HepG2 (cell line): ENCODE data around the gene TOX2. TPM values are rescaled to one million over a fixed set of nuclear protein-coding genes. Genes with fewer than 3 reads are reported as not detected.

Experiments
- AHR ChIP-seq: IDR thresholded peaks from 2 replicates; pipeline ENCODE4 v1.6.1; 2018; ENCODE audit warnings: missing genetic modification reagents, missing compliant biosample characterization
- ARHGAP35 ChIP-seq: sonication (generic); formaldehyde crosslinking; IDR thresholded peaks from 2 replicates; pipeline ENCODE4 v1.9.0; 2022; ENCODE audit warnings: mild to moderate bottlenecking, inconsistent platforms, moderate library complexity, missing genetic modification reagents, borderline replicate concordance
- CREB1 ChIP-seq, 2 experiments: fragments of 450-650 bp in 1 of 2; IDR thresholded peaks; 2 replicates each; pipeline ENCODE4 v1.6.1; 2016 to 2017; ENCODE audit warnings: control low read depth in 1 of 2, mild to moderate bottlenecking in 1 of 2, missing compliant biosample characterization in 1 of 2, missing genetic modification characterization in 1 of 2
- GZF1 ChIP-seq: sonication (generic); formaldehyde crosslinking; IDR thresholded peaks from 2 replicates; pipeline ENCODE4 v1.5.1; 2020; ENCODE audit warnings: mild to moderate bottlenecking, missing genetic modification reagents
- HDAC2 ChIP-seq: sonication (generic); formaldehyde crosslinking; IDR thresholded peaks from 2 replicates; pipeline ENCODE4 v1.4.0; 2020; ENCODE audit warnings: missing genetic modification reagents
- HES4 ChIP-seq: sonication (generic); formaldehyde crosslinking; IDR thresholded peaks from 2 replicates; pipeline ENCODE4 v1.9.0; 2021; ENCODE audit warnings: mild to moderate bottlenecking, missing genetic modification reagents, borderline replicate concordance
- KAT8 ChIP-seq: IDR thresholded peaks from 2 replicates; pipeline ENCODE4 v1.6.1; 2016; ENCODE audit warnings: missing genetic modification reagents, missing compliant biosample characterization
- SMAD9 ChIP-seq: sonication (generic); formaldehyde crosslinking; IDR thresholded peaks from 2 replicates; pipeline ENCODE4 v1.5.1; 2020; ENCODE audit warnings: mild to moderate bottlenecking, missing genetic modification reagents
- SRY ChIP-seq: sonication (generic); formaldehyde crosslinking; IDR thresholded peaks from 2 replicates; pipeline ENCODE4 v1.8.0; 2022; ENCODE audit warnings: mild to moderate bottlenecking, missing genetic modification reagents
- SSRP1 ChIP-seq: IDR thresholded peaks from 2 replicates; pipeline ENCODE4 v1.6.1; 2016; ENCODE audit warnings: control low read depth
- TCF12 ChIP-seq, 2 experiments: fragments of 450-650 bp in 1 of 2; sonication (generic) in 1 of 2; formaldehyde crosslinking in 1 of 2; IDR thresholded peaks; 2 replicates each; pipeline versions ENCODE4 v1.6.1 to v1.8.0; 2017 to 2022; ENCODE audit warnings: antibody characterized with exemption in 1 of 2, mild to moderate bottlenecking in 1 of 2, missing genetic modification reagents in 1 of 2, moderate library complexity in 1 of 2
- YY1 ChIP-seq: IDR thresholded peaks from 2 replicates; pipeline ENCODE4 v1.6.1; 2011; ENCODE audit warnings: low read length, low read depth, moderate library complexity, mild to moderate bottlenecking; ENCODE audit not compliant: insufficient read depth, insufficient replicate concordance
- ZMYM2 ChIP-seq: sonication (generic); formaldehyde crosslinking; IDR thresholded peaks from 2 replicates; pipeline ENCODE4 v1.8.0; 2022; ENCODE audit warnings: mild to moderate bottlenecking, missing genetic modification reagents
- ZNF530 ChIP-seq: sonication (generic); formaldehyde crosslinking; IDR thresholded peaks from 2 replicates; pipeline ENCODE4 v1.5.0; 2020; ENCODE audit warnings: low read depth, mild to moderate bottlenecking, missing genetic modification reagents
- ZNF550 ChIP-seq: sonication (generic); formaldehyde crosslinking; IDR thresholded peaks from 2 replicates; pipeline ENCODE4 v1.4.0; 2020; ENCODE audit warnings: mild to moderate bottlenecking, missing genetic modification reagents, borderline replicate concordance
- ZNF605 ChIP-seq: sonication (generic); formaldehyde crosslinking; IDR thresholded peaks from 2 replicates; pipeline ENCODE4 v1.8.0; 2022; ENCODE audit warnings: mild to moderate bottlenecking, missing genetic modification reagents
- ZNF816 ChIP-seq: sonication (generic); formaldehyde crosslinking; IDR thresholded peaks from 2 replicates; pipeline ENCODE4 v1.8.0; 2022; ENCODE audit warnings: missing genetic modification reagents, mild to moderate bottlenecking, borderline replicate concordance
- polyA plus RNA-seq, 8 experiments: library from polyadenylated mRNA; depleted of rRNA in 3 of 8; stranded (reverse) in 7 of 8; unstranded in 1 of 8; fragments of >200 nt; fragmentation: Illumina TruSeq in 4 of 8; extraction: Trizol in 4 of 8; gene quantifications; 2 replicates each; pipeline versions ENCODE4 v1.2.1 to v1.2.3, GENCODE V29; 2011 to 2016; ENCODE audit warnings: low read depth in 4 of 8, missing spikeins in 1 of 8, mixed read lengths in 1 of 8; ENCODE audit not compliant: insufficient read depth in 1 of 8
- total RNA-seq, 5 experiments: library from RNA; depleted of rRNA; stranded (reverse); fragments of >200 nt; fragmentation: Illumina TruSeq; extraction: Trizol; gene quantifications; 2 replicates each; pipeline ENCODE4 v1.2.3, GENCODE V29; 2016; ENCODE audit warnings: low read depth in 1 of 5
- TF ChIP-seq, protein P1 (sequence below): fragments of 450-650 bp; IDR thresholded peaks from 2 replicates; pipeline ENCODE4 v1.6.1; 2017
- TF ChIP-seq, protein P2 (sequence below): sonication (generic); formaldehyde crosslinking; IDR thresholded peaks from 2 replicates; pipeline ENCODE4 v1.8.0; 2022; ENCODE audit warnings: mild to moderate bottlenecking, missing genetic modification reagents, moderate library complexity
- TF ChIP-seq, protein P3 (sequence below): IDR thresholded peaks from 2 replicates; pipeline ENCODE4 v1.6.1; 2016; ENCODE audit warnings: low read depth
- TF ChIP-seq, protein P4 (sequence below): IDR thresholded peaks from 2 replicates; pipeline ENCODE4 v1.6.1; 2016; ENCODE audit warnings: mild to moderate bottlenecking
- TF ChIP-seq, protein P5 (sequence below): sonication (generic); formaldehyde crosslinking; conservative IDR thresholded peaks from 2 replicates; pipeline ENCODE4 v1.4.0; 2020; ENCODE audit warnings: missing genetic modification reagents

Gene TOX2
- total and polyA plus RNA-seq, 2 of the 13 experiments (the other 11 are each of a cell fraction or from before 2014, with no cell fraction given) = not detected

DNA sequence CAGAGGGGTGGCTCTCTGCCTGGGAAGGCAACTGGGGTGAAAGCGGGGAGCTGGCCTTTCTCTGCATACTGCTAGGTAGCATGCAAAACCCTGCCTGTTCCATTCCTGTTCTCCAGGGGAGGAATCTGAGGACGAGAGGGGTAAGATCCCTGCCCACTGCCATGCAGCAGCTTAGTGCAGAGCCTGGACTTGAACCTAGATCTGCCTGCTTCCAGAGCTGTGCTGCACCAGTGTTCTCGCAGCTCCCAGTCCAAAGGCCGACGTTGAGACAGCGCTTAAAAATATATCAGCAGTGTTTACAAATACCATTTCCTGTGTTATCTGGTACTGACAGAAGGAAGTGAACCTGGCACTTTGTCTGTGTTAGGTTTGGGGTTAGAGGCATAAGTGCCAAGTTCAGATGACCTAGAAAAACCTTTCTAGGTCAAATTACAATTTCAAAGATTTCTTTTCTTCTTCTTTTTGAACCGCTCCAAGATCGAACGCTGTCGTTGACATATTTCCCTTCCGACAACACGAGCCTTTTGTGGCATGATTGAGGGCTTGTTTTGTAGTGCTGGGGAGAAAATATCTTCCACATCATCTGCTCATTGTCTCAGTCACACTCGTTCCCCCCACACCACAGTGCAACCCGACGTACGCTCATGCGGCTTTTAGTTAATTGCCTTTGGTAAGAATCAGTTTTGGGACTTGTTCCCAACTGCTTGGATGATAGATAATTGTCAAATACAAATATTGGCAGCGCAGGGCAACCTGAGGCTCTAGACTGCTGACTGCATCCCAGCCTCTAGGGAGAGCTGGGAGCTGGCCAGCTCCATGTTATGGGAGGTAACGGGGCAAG, 44.6 kb downstream of the TOX2 start (continued):
- TF ChIP-seq, protein P1, sequence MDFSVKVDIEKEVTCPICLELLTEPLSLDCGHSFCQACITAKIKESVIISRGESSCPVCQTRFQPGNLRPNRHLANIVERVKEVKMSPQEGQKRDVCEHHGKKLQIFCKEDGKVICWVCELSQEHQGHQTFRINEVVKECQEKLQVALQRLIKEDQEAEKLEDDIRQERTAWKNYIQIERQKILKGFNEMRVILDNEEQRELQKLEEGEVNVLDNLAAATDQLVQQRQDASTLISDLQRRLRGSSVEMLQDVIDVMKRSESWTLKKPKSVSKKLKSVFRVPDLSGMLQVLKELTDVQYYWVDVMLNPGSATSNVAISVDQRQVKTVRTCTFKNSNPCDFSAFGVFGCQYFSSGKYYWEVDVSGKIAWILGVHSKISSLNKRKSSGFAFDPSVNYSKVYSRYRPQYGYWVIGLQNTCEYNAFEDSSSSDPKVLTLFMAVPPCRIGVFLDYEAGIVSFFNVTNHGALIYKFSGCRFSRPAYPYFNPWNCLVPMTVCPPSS = no peak
- no peak for TF ChIP-seq ARHGAP35
- TF ChIP-seq ZMYM2 (CRISPR knock-in tag) = peak; percentile 97
- TF ChIP-seq ZNF605 (CRISPR knock-in tag) = no peak
- TF ChIP-seq HDAC2 (CRISPR knock-in tag) = peak; percentile 92
- peak; percentile 61; the same call in 1 of the 2 replicates for TF ChIP-seq KAT8 (CRISPR knock-in tag)
- TF ChIP-seq ZNF530 = no peak
- TF ChIP-seq YY1 = no peak
- TF ChIP-seq GZF1 (CRISPR knock-in tag) = no peak
- TF ChIP-seq, protein P2, sequence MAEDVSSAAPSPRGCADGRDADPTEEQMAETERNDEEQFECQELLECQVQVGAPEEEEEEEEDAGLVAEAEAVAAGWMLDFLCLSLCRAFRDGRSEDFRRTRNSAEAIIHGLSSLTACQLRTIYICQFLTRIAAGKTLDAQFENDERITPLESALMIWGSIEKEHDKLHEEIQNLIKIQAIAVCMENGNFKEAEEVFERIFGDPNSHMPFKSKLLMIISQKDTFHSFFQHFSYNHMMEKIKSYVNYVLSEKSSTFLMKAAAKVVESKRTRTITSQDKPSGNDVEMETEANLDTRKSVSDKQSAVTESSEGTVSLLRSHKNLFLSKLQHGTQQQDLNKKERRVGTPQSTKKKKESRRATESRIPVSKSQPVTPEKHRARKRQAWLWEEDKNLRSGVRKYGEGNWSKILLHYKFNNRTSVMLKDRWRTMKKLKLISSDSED (CRISPR knock-in tag) = no peak
- no peak for TF ChIP-seq TCF12 (IDR thresholded peaks at IDR 0.05)
- TF ChIP-seq TCF12 (CRISPR knock-in tag; IDR thresholded peaks at IDR 0.05) = peak; percentile 83
- TF ChIP-seq SSRP1 (CRISPR knock-in tag) = no peak
- TF ChIP-seq, protein P3, sequence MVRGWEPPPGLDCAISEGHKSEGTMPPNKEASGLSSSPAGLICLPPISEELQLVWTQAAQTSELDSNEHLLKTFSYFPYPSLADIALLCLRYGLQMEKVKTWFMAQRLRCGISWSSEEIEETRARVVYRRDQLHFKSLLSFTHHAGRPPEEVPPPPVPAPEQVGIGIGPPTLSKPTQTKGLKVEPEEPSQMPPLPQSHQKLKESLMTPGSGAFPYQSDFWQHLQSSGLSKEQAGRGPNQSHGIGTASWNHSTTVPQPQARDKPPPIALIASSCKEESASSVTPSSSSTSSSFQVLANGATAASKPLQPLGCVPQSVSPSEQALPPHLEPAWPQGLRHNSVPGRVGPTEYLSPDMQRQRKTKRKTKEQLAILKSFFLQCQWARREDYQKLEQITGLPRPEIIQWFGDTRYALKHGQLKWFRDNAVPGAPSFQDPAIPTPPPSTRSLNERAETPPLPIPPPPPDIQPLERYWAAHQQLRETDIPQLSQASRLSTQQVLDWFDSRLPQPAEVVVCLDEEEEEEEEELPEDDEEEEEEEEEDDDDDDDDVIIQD (CRISPR knock-in tag) = peak; percentile 61; the same call in 1 of the 2 replicates
- TF ChIP-seq SMAD9 = no peak
- TF ChIP-seq, protein P4, sequence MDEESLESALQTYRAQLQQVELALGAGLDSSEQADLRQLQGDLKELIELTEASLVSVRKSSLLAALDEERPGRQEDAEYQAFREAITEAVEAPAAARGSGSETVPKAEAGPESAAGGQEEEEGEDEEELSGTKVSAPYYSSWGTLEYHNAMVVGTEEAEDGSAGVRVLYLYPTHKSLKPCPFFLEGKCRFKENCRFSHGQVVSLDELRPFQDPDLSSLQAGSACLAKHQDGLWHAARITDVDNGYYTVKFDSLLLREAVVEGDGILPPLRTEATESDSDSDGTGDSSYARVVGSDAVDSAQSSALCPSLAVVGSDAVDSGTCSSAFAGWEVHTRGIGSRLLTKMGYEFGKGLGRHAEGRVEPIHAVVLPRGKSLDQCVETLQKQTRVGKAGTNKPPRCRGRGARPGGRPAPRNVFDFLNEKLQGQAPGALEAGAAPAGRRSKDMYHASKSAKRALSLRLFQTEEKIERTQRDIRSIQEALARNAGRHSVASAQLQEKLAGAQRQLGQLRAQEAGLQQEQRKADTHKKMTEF (CRISPR knock-in tag) = peak; percentile 60; the same call in 1 of the 2 replicates
- TF ChIP-seq, protein P5, sequence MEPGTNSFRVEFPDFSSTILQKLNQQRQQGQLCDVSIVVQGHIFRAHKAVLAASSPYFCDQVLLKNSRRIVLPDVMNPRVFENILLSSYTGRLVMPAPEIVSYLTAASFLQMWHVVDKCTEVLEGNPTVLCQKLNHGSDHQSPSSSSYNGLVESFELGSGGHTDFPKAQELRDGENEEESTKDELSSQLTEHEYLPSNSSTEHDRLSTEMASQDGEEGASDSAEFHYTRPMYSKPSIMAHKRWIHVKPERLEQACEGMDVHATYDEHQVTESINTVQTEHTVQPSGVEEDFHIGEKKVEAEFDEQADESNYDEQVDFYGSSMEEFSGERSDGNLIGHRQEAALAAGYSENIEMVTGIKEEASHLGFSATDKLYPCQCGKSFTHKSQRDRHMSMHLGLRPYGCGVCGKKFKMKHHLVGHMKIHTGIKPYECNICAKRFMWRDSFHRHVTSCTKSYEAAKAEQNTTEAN (CRISPR knock-in tag) = peak; percentile 87
- no peak for TF ChIP-seq ZNF550
- TF ChIP-seq AHR = no peak
- TF ChIP-seq CREB1 (IDR thresholded peaks at IDR 0.05) = no peak
- no peak for TF ChIP-seq CREB1 (CRISPR knock-in tag; IDR thresholded peaks at IDR 0.05)
- TF ChIP-seq SRY (CRISPR knock-in tag) = no peak; the same call in 1 of the 2 replicates
- peak; percentile 64; the same call in 1 of the 2 replicates for TF ChIP-seq ZNF816 (CRISPR knock-in tag)
- 0 out of 2 replicates have a peak, but pooled peaks have one; percentile 47 for TF ChIP-seq HES4 (CRISPR knock-in tag)
